ENCODE results near the gene NEXN. TPM values are rescaled to one million over a fixed set of nuclear protein-coding genes. Genes with fewer than 3 reads are reported as not detected.
"Not testable (repeated sequence)": the region's sequence is repeated elsewhere in the genome, so short reads cannot be mapped to it uniquely, and the experiment has no call there.

The NEXN gene
- total RNA-seq, 1 donor from 2014 or later = 4.6 TPM

GRCh38 chr1:77976433-77977076 is 88.1 kb downstream of the NEXN start:
- no peaks in the 10 kb centered on the region for H3K27me3 ChIP-seq (ENCODE audit: control insufficient read depth, insufficient read depth, low read length)
- H3K36me3 ChIP-seq (ENCODE audit: control insufficient read depth, insufficient read depth, low read length) = no peaks in the 10 kb centered on the region
- H3K4me3 ChIP-seq (ENCODE audit: low read depth, low read length) = peak overlapping the region; percentile 76
- no peak for DNase-seq (ENCODE audit: low read depth)
- no peak for TF ChIP-seq CTCF (IDR thresholded peaks at IDR 0.05; ENCODE audit: insufficient read depth, low read length, poor library complexity, severe bottlenecking)

- TF ChIP-seq CTCF (IDR thresholded peaks at IDR 0.05; ENCODE audit: insufficient read depth, low read length, poor library complexity, severe bottlenecking) = no peak
- Histone ChIP-seq H3K36me3 (ENCODE audit: control insufficient read depth, insufficient read depth, low read length) (no peaks in the 10 kb centered on the region), H3K27me3 (ENCODE audit: control insufficient read depth, insufficient read depth, low read length) (no peaks in the 10 kb centered on the region), H3K4me3 (ENCODE audit: low read depth, low read length) (peak overlapping the region; percentile 76)
- no peak for DNase-seq (ENCODE audit: low read depth)
These were observed 89.5 kb downstream of the NEXN start for GRCh38 chr1:77977989-77978292.

- peak; percentile 83 for DNase-seq (ENCODE audit: low read depth)
- Histone ChIP-seq H3K27me3 (ENCODE audit: control insufficient read depth, insufficient read depth, low read length) (no peaks in the 10 kb centered on the region), H3K4me3 (ENCODE audit: low read depth, low read length) (peak overlapping the region; percentile 76), H3K36me3 (ENCODE audit: control insufficient read depth, insufficient read depth, low read length) (no peaks in the 10 kb centered on the region)
- TF ChIP-seq CTCF (IDR thresholded peaks at IDR 0.05; ENCODE audit: insufficient read depth, low read length, poor library complexity, severe bottlenecking) = no peak
These were observed 90.0 kb downstream of the NEXN start for GRCh38 chr1:77978293-77978968.

GRCh38 chr1:77978969-77979876 is 90.8 kb downstream of the NEXN start, which contains the start of gene FUBP1:
Gene FUBP1, minus strand, starts transcription at chr1:77979072. Its CDS starts 68 bp downstream, at chr1:77979004.
- peak; percentile 79 for TF ChIP-seq CTCF (IDR thresholded peaks at IDR 0.05; ENCODE audit: insufficient read depth, low read length, poor library complexity, severe bottlenecking)
- Histone ChIP-seq H3K4me3 (ENCODE audit: low read depth, low read length) (peak within 1 kb of the TSS; percentile 76), H3K36me3 (ENCODE audit: control insufficient read depth, insufficient read depth, low read length) (no peaks in the 10 kb centered on the region), H3K27me3 (ENCODE audit: control insufficient read depth, insufficient read depth, low read length) (no peaks in the 10 kb centered on the region)
- peak; percentile 92 for DNase-seq (ENCODE audit: low read depth)

- H3K36me3 ChIP-seq (ENCODE audit: control insufficient read depth, insufficient read depth, low read length); DNase-seq (ENCODE audit: low read depth); H3K4me3 ChIP-seq (ENCODE audit: low read depth, low read length); H3K27me3 ChIP-seq (ENCODE audit: control insufficient read depth, insufficient read depth, low read length): not testable (repeated sequence)
These were observed 95.0 kb downstream of the NEXN start for GRCh38 chr1:77983352-77983996.

GRCh38 chr1:77983997-77984355 is 95.6 kb downstream of the NEXN start:
- no peak for TF ChIP-seq CTCF (IDR thresholded peaks at IDR 0.05; ENCODE audit: insufficient read depth, low read length, poor library complexity, severe bottlenecking)
- Histone ChIP-seq H3K27me3 (ENCODE audit: control insufficient read depth, insufficient read depth, low read length) (no peaks in the 10 kb centered on the region), H3K4me3 (ENCODE audit: low read depth, low read length) (no peak overlapping the region), H3K36me3 (ENCODE audit: control insufficient read depth, insufficient read depth, low read length) (no peaks in the 10 kb centered on the region)
- no peak for DNase-seq (ENCODE audit: low read depth)
